Central memory CD8-positive, alpha-beta T cell (primary cell): ENCODE results near the gene JOSD1.

Experiments
- ATAC-seq: fragments of 150-1000 bp; cut with Tn5 transposase; replicated peaks from 2 replicates; pipeline ENCODE4 v1.10.0; 2022; ENCODE audit warnings: mild to moderate bottlenecking, moderate FRiP score, moderate number of reproducible peaks; ENCODE audit not compliant: poor library complexity, severe bottlenecking; ENCODE audit errors: extremely low read depth
- DNase-seq, 2 donors: peaks; one replicate each; pipeline ENCODE4 v3.0.0; 2021; ENCODE audit warnings: low spot score in 2 of 2
- H3K27ac Mint-ChIP-seq: one replicate; pipeline ENCODE4 v1.8.0; 2022; ENCODE audit warnings: low read depth, mild to moderate bottlenecking, moderate library complexity, mixed read lengths
- H3K27me3 Mint-ChIP-seq: one replicate; pipeline ENCODE4 v1.8.0; 2022; ENCODE audit warnings: mixed read lengths
- H3K36me3 Mint-ChIP-seq: one replicate; pipeline ENCODE4 v1.8.0; 2022; ENCODE audit warnings: mild to moderate bottlenecking, moderate library complexity, mixed read lengths; ENCODE audit not compliant: insufficient read depth
- H3K4me1 Mint-ChIP-seq: one replicate; pipeline ENCODE4 v1.8.0; 2022; ENCODE audit warnings: mixed read lengths
- H3K4me3 Mint-ChIP-seq: one replicate; pipeline ENCODE4 v1.8.0; 2022; ENCODE audit warnings: mild to moderate bottlenecking, moderate library complexity, mixed read lengths
- H3K9me3 Mint-ChIP-seq: one replicate; pipeline ENCODE4 v1.8.0; 2022; ENCODE audit warnings: mixed read lengths

Gene JOSD1

DNA sequence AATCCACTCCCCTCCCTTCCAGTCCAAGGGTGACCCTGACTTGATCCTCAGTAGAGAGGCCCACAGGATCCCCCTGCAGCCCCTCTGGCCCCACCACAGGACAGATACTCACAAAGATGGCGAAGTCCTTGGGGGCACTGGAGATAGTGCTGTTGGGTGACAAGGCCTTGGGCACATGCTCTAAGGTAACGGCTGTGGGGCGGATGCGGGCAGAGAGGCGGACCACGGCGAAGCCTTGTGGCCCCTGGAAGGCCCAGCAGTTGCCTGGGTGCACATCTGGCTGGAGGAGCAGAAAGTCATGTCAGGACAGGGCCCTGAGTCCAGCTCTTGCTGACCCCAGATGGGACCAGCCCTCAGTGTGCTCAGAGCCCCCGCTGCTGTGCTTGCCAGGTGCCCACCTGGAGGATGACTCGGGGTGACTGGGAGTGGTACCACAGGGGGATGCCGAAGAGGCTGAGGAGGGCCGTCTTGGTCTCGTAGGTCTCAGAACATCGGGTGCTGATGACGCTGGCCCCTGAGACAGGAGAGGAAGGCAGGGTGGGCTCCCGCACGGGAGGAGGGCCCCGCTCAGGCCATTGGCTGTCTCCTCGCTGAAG lies 37.8 kb upstream of the JOSD1 start:
- ATAC-seq (no peak), DNase-seq (no peak)
- peaks cover 77% of the 10 kb centered on the region for H3K36me3 Mint-ChIP-seq
- no peaks in the 10 kb centered on the region for H3K27me3 Mint-ChIP-seq
- no peaks in the 10 kb centered on the region for H3K9me3 Mint-ChIP-seq
- no peak overlapping the region for H3K4me3 Mint-ChIP-seq
- peak overlapping the region; percentile 85 for H3K27ac Mint-ChIP-seq
- H3K4me1 Mint-ChIP-seq, result peaks cover 46% of the 10 kb centered on the region

DNA sequence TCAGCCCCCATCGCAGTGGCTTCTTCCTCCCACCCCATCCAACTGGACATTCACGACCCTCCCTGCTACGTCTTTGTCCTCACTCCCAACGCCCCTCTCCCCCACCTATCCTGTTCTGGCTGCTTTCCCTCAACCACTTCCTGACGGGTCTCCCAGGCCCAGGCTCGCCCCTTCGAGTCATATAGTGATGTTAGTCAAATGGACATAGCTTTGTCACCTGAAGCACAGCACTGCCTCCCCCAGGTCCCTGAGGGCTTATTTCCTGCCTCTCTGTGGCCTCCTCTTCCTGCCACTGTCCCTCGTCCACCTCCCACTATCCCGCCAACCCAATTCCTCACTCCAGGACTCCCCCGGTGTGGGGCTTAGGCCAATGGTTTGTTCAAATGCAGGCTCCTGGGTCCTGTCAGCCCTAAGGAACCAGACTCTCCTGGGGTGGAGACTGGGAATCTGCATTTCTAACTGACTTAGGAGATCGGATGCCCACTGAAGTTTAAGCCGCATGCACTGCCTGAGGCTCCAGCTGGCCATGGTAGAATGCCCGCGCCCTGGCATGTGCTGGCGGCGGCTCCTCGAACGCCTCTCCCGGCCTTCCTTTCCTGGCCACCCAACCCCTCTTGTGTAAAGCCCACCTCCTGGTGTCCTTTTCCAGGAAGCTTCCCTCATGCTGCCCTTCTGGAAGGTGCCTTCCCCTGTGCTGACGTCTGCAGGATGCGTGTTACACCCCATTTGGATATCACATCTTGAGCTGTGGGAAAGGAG lies 36.7 kb upstream of the JOSD1 start:
- Mint-ChIP-seq H3K4me1 (peaks cover 54% of the 10 kb centered on the region), H3K36me3 (peaks cover 77% of the 10 kb centered on the region), H3K27ac (peak overlapping the region; percentile 85), H3K27me3 (no peaks in the 10 kb centered on the region), H3K9me3 (no peaks in the 10 kb centered on the region), H3K4me3 (peak overlapping the region; percentile 7)
- DNase-seq (no peak), ATAC-seq (no peak)

- no peak overlapping the region for H3K4me3 Mint-ChIP-seq
- H3K27ac Mint-ChIP-seq, result peak overlapping the region; percentile 52
- ATAC-seq, result no peak
- no peaks in the 10 kb centered on the region for H3K9me3 Mint-ChIP-seq
- no peak for DNase-seq
- peaks cover 77% of the 10 kb centered on the region for H3K36me3 Mint-ChIP-seq
- no peaks in the 10 kb centered on the region for H3K27me3 Mint-ChIP-seq
- H3K4me1 Mint-ChIP-seq, result peaks cover 54% of the 10 kb centered on the region
These were observed 35.5 kb upstream of the JOSD1 start for GRCh38 chr22:38736257-38736570.

- Mint-ChIP-seq H3K27ac (peak overlapping the region; percentile 52), H3K9me3 (no peaks in the 10 kb centered on the region), H3K4me3 (no peak overlapping the region), H3K36me3 (peaks cover 75% of the 10 kb centered on the region), H3K4me1 (peaks cover 59% of the 10 kb centered on the region), H3K27me3 (no peaks in the 10 kb centered on the region)
- ATAC-seq, result no peak
- no peak for DNase-seq
These were observed 34.9 kb upstream of the JOSD1 start for GRCh38 chr22:38735465-38736256.

DNA sequence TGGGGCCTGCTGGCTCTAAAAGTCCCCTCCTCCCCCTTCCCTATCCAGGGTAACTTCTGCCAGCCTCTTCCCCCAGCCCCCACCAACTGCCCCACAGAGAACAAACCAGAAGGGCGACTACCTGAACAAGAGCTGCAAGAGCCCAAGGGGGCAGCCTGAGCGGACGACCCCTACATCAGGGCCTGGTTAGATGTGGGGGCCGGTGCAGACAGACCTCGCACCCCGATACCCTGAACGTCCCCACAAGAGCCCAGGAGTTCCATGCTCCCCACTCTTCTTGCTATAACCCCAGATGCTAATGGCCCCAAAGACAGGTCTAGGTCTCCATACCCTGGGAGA lies 34.4 kb upstream of the JOSD1 start:
- Mint-ChIP-seq H3K4me1 (peaks cover 64% of the 10 kb centered on the region), H3K4me3 (no peak overlapping the region), H3K9me3 (no peaks in the 10 kb centered on the region), H3K27ac (peak overlapping the region; percentile 52), H3K36me3 (peaks cover 80% of the 10 kb centered on the region), H3K27me3 (no peaks in the 10 kb centered on the region)
- no peak for ATAC-seq
- DNase-seq, result no peak

DNA sequence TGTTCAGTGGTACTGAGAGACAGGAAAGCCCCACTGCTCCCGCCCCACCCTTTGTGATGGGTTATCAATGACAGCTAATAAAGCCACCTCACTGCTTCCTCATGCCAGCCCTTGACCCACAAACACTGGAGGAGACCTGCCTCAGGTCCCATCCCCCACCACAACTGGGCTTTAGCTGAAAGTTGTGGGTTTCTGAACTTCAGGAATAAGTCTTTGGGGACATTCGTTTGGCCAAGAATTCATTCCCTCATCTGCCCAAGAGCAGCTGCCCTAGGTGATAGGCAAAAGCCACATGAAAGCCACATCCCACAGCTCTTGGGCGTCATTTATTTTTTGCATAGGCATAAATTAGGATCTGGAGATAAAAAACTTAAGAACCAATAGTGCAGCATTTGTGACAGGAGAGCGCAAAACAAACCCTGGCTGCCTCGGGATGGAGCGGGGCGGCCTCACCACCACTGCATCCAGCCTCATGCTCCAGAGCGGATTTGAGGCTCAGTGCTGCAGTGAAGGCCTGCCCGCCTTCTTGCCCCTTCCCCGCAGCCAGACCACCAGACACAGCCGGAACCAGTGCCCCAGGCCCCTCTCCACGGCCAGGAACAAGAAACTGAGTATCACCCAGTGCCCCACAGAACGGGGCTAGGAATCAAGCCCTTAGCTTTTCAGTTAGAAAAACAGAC lies 33.8 kb upstream of the JOSD1 start:
- Mint-ChIP-seq H3K36me3 (peaks cover 79% of the 10 kb centered on the region), H3K9me3 (no peaks in the 10 kb centered on the region), H3K4me1 (peaks cover 65% of the 10 kb centered on the region), H3K27ac (peak overlapping the region; percentile 90), H3K27me3 (no peaks in the 10 kb centered on the region), H3K4me3 (no peak overlapping the region)
- no peak for DNase-seq
- no peak for ATAC-seq

DNA sequence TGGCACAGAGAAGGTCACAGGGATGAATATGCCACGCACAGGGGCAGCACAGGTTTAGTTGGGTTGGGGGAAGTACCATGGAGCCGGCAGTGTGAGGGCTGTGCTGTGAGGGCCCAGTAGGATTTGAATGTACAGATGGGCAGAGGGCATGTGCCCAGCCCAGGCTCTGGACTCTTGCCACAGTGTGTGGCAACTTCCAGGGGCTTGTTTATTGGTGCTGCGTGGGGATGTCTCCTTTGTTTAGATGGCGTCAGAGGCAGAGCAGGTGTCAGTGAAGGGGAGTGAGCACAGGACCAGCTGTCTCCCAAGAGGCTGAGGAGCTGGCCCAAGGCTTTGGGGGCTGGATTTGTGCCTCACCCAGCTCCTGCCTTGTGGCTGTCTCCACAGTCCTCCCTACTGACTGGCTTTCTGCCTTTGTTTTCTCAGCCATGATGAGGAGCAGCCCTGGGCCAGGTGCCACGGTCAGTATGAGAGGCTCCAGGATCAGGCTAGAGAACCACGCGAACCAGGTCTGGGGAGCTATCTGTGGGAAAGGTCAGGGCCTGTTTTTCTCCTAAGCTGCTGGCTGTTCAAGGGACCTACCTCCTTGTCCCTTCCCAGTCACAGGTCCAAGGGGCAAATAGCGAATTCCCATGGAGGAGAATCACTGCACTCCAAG lies 33.1 kb upstream of the JOSD1 start:
- no peak for ATAC-seq
- Mint-ChIP-seq H3K9me3 (no peaks in the 10 kb centered on the region), H3K4me3 (peak overlapping the region; percentile 61), H3K27ac (peak overlapping the region; percentile 90), H3K4me1 (peaks cover 65% of the 10 kb centered on the region), H3K27me3 (no peaks in the 10 kb centered on the region), H3K36me3 (peaks cover 77% of the 10 kb centered on the region)
- no peak for DNase-seq

GRCh38 chr22:38733329-38733723 lies 32.6 kb upstream of the JOSD1 start:
- H3K4me3 Mint-ChIP-seq, result peak overlapping the region; percentile 61
- peaks cover 62% of the 10 kb centered on the region for H3K4me1 Mint-ChIP-seq
- no peaks in the 10 kb centered on the region for H3K9me3 Mint-ChIP-seq
- peak overlapping the region; percentile 90 for H3K27ac Mint-ChIP-seq
- peak; percentile 48 for ATAC-seq
- peak; percentile 32 to 44 for DNase-seq
- H3K36me3 Mint-ChIP-seq, result peaks cover 76% of the 10 kb centered on the region
- no peaks in the 10 kb centered on the region for H3K27me3 Mint-ChIP-seq

DNA sequence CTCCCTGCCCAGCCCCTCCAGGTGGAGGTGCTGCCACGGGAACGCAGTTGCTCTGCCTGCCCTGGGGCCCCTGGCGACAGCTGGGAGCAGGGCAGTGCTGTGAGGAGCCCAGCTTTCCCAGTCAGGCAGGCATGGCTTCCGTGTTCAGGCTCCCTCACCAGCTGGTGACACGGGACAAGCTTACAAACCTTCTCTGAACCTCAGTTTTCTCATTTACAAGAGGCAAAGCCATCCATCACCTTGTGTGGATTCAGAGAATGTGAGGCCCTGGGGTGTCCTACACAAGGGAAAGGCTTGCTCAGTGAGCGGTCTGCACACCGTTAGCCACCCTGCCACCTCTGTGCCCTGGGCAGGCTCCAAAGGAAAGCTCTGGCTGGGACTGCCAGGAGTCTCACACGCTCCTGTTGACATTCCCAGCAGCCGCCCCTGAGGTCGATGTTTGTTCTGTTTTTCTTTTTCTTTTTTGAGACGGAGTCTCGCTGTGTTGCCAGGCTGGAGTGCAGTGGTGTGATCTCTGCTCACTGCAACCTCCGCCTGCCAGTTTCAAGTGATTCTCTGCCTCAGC lies 31.6 kb upstream of the JOSD1 start:
- Mint-ChIP-seq H3K27ac (peak overlapping the region; percentile 90), H3K36me3 (peaks cover 78% of the 10 kb centered on the region), H3K4me1 (peaks cover 52% of the 10 kb centered on the region), H3K9me3 (no peaks in the 10 kb centered on the region), H3K27me3 (no peaks in the 10 kb centered on the region), H3K4me3 (peak overlapping the region; percentile 31)
- ATAC-seq (no peak), DNase-seq (no peak)

GRCh38 chr22:38731703-38732161 lies 31.0 kb upstream of the JOSD1 start:
- peak overlapping the region; percentile 31 for H3K4me3 Mint-ChIP-seq
- no peaks in the 10 kb centered on the region for H3K27me3 Mint-ChIP-seq
- no peaks in the 10 kb centered on the region for H3K9me3 Mint-ChIP-seq
- H3K27ac Mint-ChIP-seq, result peak overlapping the region; percentile 90
- H3K4me1 Mint-ChIP-seq, result peaks cover 46% of the 10 kb centered on the region
- ATAC-seq (no peak), DNase-seq (no peak)
- peaks cover 78% of the 10 kb centered on the region for H3K36me3 Mint-ChIP-seq

- Mint-ChIP-seq H3K36me3 (peaks cover 82% of the 10 kb centered on the region), H3K4me3 (peak overlapping the region; percentile 20), H3K27me3 (no peaks in the 10 kb centered on the region), H3K4me1 (peaks cover 40% of the 10 kb centered on the region), H3K27ac (peak overlapping the region; percentile 90), H3K9me3 (no peaks in the 10 kb centered on the region)
- DNase-seq, result no peak
- ATAC-seq, result no peak
These were observed 29.7 kb upstream of the JOSD1 start for GRCh38 chr22:38730411-38730871.

DNA sequence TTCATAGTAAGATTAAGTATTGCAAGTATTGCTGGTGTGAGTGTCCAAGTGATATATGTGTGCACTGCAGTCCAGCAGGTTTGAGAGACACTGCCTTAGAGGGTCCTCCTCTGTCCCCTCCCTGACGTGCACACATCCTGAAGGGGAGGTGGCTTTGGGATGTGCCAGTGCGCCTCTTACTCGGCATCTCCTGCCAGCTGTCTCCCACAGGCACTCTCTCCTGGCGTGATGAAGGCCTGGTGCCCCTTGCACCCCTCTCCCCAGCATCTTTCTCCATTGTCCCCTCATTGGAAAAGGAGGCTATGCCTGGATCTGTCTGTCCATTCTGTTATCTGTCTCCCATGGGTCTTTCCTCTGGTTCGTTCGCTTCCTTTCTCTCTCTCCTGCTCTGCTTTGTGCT lies 29.2 kb upstream of the JOSD1 start:
- ATAC-seq (no peak), DNase-seq (no peak)
- Mint-ChIP-seq H3K27me3 (no peaks in the 10 kb centered on the region), H3K4me1 (peaks cover 40% of the 10 kb centered on the region), H3K4me3 (peak overlapping the region; percentile 20), H3K27ac (peak overlapping the region; percentile 90), H3K9me3 (no peaks in the 10 kb centered on the region), H3K36me3 (peaks cover 83% of the 10 kb centered on the region)
